Measurements from ENCODE around the gene HOXA3.

The HOXA3 gene

GRCh38 chr7:27115221-27116026 lies 37.0 kb downstream of the HOXA3 start:
- DNase-seq (ENCODE audit: low read depth in 2 of 2) = no peak
- peak overlapping the region in 1 of 2 donors; percentile 8 for H3K4me3 ChIP-seq (replicated peaks in 1 of 2; ENCODE audit: low read depth in 2 of 2, low read length in 2 of 2)
- TF ChIP-seq CTCF (IDR thresholded peaks at IDR 0.05; ENCODE audit: low read depth, low read length) = no peak

GRCh38 chr7:27114881-27115220 lies 37.5 kb downstream of the HOXA3 start:
- H3K4me3 ChIP-seq (replicated peaks in 1 of 2; ENCODE audit: low read depth in 2 of 2, low read length in 2 of 2) = no peak overlapping the region
- no peak for TF ChIP-seq CTCF (IDR thresholded peaks at IDR 0.05; ENCODE audit: low read depth, low read length)
- no peak for DNase-seq (ENCODE audit: low read depth in 2 of 2)

- no peak overlapping the region for H3K4me3 ChIP-seq (replicated peaks in 1 of 2; ENCODE audit: low read depth in 2 of 2, low read length in 2 of 2)
- no peak for DNase-seq (ENCODE audit: low read depth in 2 of 2)
- TF ChIP-seq CTCF (IDR thresholded peaks at IDR 0.05; ENCODE audit: low read depth, low read length) = no peak
Measured at GRCh38 chr7:27113991-27114769, 38.2 kb downstream of the HOXA3 start.

GRCh38 chr7:27112955-27113949 lies 39.1 kb downstream of the HOXA3 start:
- H3K4me3 ChIP-seq (replicated peaks in 1 of 2; ENCODE audit: low read depth in 2 of 2, low read length in 2 of 2) = peak overlapping the region; percentile 15 to 38
- TF ChIP-seq CTCF (IDR thresholded peaks at IDR 0.05; ENCODE audit: low read depth, low read length) = no peak
- peak in 1 of 2 donors; percentile 53 for DNase-seq (ENCODE audit: low read depth in 2 of 2)

- no peak for TF ChIP-seq CTCF (IDR thresholded peaks at IDR 0.05; ENCODE audit: low read depth, low read length)
- no peak overlapping the region for H3K4me3 ChIP-seq (replicated peaks in 1 of 2; ENCODE audit: low read depth in 2 of 2, low read length in 2 of 2)
- no peak for DNase-seq (ENCODE audit: low read depth in 2 of 2)
Measured at GRCh38 chr7:27112361-27112760, 40.0 kb downstream of the HOXA3 start.

GRCh38 chr7:27111751-27112277 lies 40.6 kb downstream of the HOXA3 start:
- DNase-seq (ENCODE audit: low read depth in 2 of 2) = no peak
- no peak overlapping the region for H3K4me3 ChIP-seq (replicated peaks in 1 of 2; ENCODE audit: low read depth in 2 of 2, low read length in 2 of 2)
- TF ChIP-seq CTCF (IDR thresholded peaks at IDR 0.05; ENCODE audit: low read depth, low read length) = no peak
